ENCODE results near the gene XPNPEP3. TPM values are rescaled to one million over a fixed set of nuclear protein-coding genes. Genes with fewer than 3 reads are reported as not detected.
"Not testable (repeated sequence)": the region's sequence is repeated elsewhere in the genome, so short reads cannot be mapped to it uniquely, and the experiment has no call there.

Gene XPNPEP3
- total and polyA plus RNA-seq, 4 donors: 5.1 to 24.1 (median 10.4) TPM

DNA sequence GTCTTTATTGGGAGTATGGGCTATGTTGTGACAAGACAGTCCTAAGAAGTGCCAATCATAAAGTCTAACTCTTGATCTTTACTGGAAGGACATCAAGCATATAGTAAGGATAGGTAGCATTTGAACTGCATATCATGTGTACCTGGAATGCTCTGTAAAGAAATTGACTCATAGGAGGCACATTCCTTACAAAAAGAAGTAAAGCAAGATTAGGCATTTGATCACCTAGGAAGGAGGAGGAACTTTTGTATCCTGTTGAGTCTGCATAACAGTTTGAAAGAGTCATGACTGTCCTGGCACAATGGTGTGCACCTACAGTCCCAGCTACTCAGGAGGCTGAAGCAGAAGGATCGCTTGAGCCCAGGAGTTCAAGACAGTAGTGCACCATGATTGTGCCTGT is 47.2 kb downstream of the XPNPEP3 start:
- Histone ChIP-seq H3K27me3 (ENCODE audit: control insufficient read depth in 3 of 3, insufficient read depth in 3 of 3, low read length in 2 of 3) (no peaks in the 10 kb centered on the region), H3K27ac (ENCODE audit: low read depth in 1 of 2, low read length in 1 of 2) (no peak overlapping the region), H3K4me1 (ENCODE audit: control insufficient read depth in 5 of 5, insufficient read depth in 5 of 5, low read length in 5 of 5) (no peaks in the 10 kb centered on the region), H3K36me3 (ENCODE audit: control insufficient read depth in 4 of 4, insufficient read depth in 4 of 4, low read length in 4 of 4) (peaks cover 5 to 11% (median 7%) of the 10 kb centered on the region in 4 donors), H3K9me3 (ENCODE audit: control insufficient read depth in 4 of 4, insufficient read depth in 3 of 4, low read length in 3 of 4) (no peaks in the 10 kb centered on the region), H3K9ac (ENCODE audit: insufficient read depth in 1 of 2, low read length in 2 of 2) (no peak overlapping the region), H3K4me3 (no peak overlapping the region)
- TF ChIP-seq, protein P1, sequence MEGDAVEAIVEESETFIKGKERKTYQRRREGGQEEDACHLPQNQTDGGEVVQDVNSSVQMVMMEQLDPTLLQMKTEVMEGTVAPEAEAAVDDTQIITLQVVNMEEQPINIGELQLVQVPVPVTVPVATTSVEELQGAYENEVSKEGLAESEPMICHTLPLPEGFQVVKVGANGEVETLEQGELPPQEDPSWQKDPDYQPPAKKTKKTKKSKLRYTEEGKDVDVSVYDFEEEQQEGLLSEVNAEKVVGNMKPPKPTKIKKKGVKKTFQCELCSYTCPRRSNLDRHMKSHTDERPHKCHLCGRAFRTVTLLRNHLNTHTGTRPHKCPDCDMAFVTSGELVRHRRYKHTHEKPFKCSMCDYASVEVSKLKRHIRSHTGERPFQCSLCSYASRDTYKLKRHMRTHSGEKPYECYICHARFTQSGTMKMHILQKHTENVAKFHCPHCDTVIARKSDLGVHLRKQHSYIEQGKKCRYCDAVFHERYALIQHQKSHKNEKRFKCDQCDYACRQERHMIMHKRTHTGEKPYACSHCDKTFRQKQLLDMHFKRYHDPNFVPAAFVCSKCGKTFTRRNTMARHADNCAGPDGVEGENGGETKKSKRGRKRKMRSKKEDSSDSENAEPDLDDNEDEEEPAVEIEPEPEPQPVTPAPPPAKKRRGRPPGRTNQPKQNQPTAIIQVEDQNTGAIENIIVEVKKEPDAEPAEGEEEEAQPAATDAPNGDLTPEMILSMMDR (IDR thresholded peaks at IDR 0.05; ENCODE audit: control extremely low read depth, extremely low read depth): no peak
- ATAC-seq (ENCODE audit: insufficient read depth, low FRiP score): no peak
- DNase-seq: no peak
- WGBS, 2 donors: 92 to 96% methylated on average over 1 of the region's 1 CpG

DNA sequence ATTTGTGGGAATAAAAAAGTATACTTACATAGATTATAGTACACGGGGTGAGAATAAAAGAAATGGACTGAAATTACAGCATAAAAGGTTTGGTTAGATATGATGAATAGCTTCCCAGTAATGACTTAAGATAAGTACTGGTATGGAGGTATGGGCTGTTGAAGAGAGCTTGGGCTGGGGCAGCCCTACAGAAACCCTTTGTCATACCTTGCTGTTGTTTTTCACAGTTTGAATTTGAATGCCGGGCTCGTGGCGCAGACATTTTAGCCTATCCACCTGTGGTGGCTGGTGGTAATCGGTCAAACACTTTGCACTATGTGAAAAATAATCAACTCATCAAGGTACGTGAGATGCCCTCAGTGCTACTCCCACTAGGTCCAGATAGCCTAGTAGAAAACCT is 51.9 kb downstream of the XPNPEP3 start:
- Histone ChIP-seq H3K36me3 (ENCODE audit: control insufficient read depth in 4 of 4, insufficient read depth in 4 of 4, low read length in 4 of 4) (peaks cover 5 to 17% (median 10%) of the 10 kb centered on the region in 4 donors), H3K9ac (ENCODE audit: insufficient read depth in 1 of 2, low read length in 2 of 2) (no peak overlapping the region), H3K9me3 (ENCODE audit: control insufficient read depth in 4 of 4, insufficient read depth in 3 of 4, low read length in 3 of 4) (no peaks in the 10 kb centered on the region), H3K4me1 (ENCODE audit: control insufficient read depth in 5 of 5, insufficient read depth in 5 of 5, low read length in 5 of 5) (peaks cover 0 to 6% (median 3%) of the 10 kb centered on the region in 5 donors), H3K4me3 (no peak overlapping the region), H3K27ac (ENCODE audit: low read depth in 1 of 2, low read length in 1 of 2) (no peak overlapping the region), H3K27me3 (ENCODE audit: control insufficient read depth in 3 of 3, insufficient read depth in 3 of 3, low read length in 2 of 3) (no peaks in the 10 kb centered on the region)
- DNase-seq (no peak), ATAC-seq (ENCODE audit: insufficient read depth, low FRiP score) (no peak)
- 97% methylated on average over 6 of the region's 6 CpGs for WGBS, 2 donors
- TF ChIP-seq, protein P1 (IDR thresholded peaks at IDR 0.05; ENCODE audit: control extremely low read depth, extremely low read depth): no peak

DNA sequence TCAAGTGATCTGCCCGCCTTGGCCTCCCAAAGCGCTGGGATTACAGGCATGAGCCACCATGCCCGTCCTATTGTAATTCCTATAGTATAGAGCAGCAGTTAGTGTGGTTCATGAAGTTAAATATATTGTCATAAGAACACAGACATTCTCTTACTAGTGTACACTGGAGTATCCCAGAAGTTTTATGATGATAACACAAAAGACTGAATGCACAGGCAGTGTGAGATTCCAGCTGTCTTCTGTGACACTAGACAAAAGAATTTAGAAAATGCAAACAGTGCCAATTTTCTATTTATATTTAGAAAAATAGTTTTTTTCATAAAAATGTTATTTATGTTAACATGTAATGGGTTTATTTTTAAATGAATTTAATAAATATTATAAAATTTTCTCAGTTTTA is 54.8 kb downstream of the XPNPEP3 start:
- DNase-seq (peak in 2 of 3 donors; percentile 40 to 55), ATAC-seq (ENCODE audit: insufficient read depth, low FRiP score) (no peak)
- Histone ChIP-seq H3K9ac (ENCODE audit: insufficient read depth in 1 of 2, low read length in 2 of 2) (no peak overlapping the region), H3K4me1 (ENCODE audit: control insufficient read depth in 5 of 5, insufficient read depth in 5 of 5, low read length in 5 of 5) (peaks cover 0 to 6% (median 3%) of the 10 kb centered on the region in 5 donors), H3K36me3 (ENCODE audit: control insufficient read depth in 4 of 4, insufficient read depth in 4 of 4, low read length in 4 of 4) (peaks cover 6 to 20% (median 17%) of the 10 kb centered on the region in 4 donors), H3K27me3 (ENCODE audit: control insufficient read depth in 3 of 3, insufficient read depth in 3 of 3, low read length in 2 of 3) (no peaks in the 10 kb centered on the region), H3K9me3 (ENCODE audit: control insufficient read depth in 4 of 4, insufficient read depth in 3 of 4, low read length in 3 of 4) (no peaks in the 10 kb centered on the region), H3K4me3 (no peak overlapping the region), H3K27ac (ENCODE audit: low read depth in 1 of 2, low read length in 1 of 2) (no peak overlapping the region)
- WGBS, 2 donors: 94 to 96% methylated on average over 3 of the region's 3 CpGs
- TF ChIP-seq, protein P1 (IDR thresholded peaks at IDR 0.05; ENCODE audit: control extremely low read depth, extremely low read depth): no peak

DNA sequence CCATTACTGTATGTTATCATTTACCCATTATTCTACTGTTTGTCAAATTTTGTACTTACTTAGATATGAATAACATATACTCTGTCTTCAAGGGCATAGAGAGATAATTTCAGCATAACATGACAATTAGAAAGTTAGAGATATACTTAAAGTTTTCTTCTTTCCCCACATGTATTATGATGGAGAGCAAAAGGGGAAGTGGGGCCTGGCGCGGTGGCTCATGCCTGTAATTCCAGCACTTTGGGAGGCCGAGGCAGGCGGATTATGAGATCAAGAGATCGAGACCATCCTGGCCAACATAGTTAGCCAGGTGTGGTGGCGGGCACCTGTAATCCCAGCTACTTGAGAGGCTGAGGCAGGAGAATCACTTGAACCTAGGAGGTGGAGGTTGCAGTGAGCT is 56.0 kb downstream of the XPNPEP3 start:
- H3K9me3 ChIP-seq (ENCODE audit: control insufficient read depth in 4 of 4, insufficient read depth in 3 of 4, low read length in 3 of 4); H3K4me1 ChIP-seq (ENCODE audit: control insufficient read depth in 5 of 5, insufficient read depth in 5 of 5, low read length in 5 of 5): not testable (repeated sequence)
- H3K36me3 ChIP-seq (ENCODE audit: control insufficient read depth in 4 of 4, insufficient read depth in 4 of 4, low read length in 4 of 4): peaks cover 1 to 20% (median 14%) of the 10 kb centered on the region in 4 donors

More for the DNA sequence above, 56.0 kb downstream of the XPNPEP3 start:
- ATAC-seq (ENCODE audit: insufficient read depth, low FRiP score); H3K27me3 ChIP-seq (ENCODE audit: control insufficient read depth in 3 of 3, insufficient read depth in 3 of 3, low read length in 2 of 3); H3K9ac ChIP-seq (ENCODE audit: insufficient read depth in 1 of 2, low read length in 2 of 2); H3K4me3 ChIP-seq; H3K27ac ChIP-seq (ENCODE audit: low read depth in 1 of 2, low read length in 1 of 2); DNase-seq: not testable (repeated sequence)
- 93 to 97% methylated on average over 6 of the region's 6 CpGs for WGBS, 2 donors

All from lung (tissue), 12 donors.